Measurements from ENCODE around the gene PRR14.
"Not testable (repeated sequence)": the region's sequence is repeated elsewhere in the genome, so short reads cannot be mapped to it uniquely, and the experiment has no call there.

The PRR14 gene

DNA sequence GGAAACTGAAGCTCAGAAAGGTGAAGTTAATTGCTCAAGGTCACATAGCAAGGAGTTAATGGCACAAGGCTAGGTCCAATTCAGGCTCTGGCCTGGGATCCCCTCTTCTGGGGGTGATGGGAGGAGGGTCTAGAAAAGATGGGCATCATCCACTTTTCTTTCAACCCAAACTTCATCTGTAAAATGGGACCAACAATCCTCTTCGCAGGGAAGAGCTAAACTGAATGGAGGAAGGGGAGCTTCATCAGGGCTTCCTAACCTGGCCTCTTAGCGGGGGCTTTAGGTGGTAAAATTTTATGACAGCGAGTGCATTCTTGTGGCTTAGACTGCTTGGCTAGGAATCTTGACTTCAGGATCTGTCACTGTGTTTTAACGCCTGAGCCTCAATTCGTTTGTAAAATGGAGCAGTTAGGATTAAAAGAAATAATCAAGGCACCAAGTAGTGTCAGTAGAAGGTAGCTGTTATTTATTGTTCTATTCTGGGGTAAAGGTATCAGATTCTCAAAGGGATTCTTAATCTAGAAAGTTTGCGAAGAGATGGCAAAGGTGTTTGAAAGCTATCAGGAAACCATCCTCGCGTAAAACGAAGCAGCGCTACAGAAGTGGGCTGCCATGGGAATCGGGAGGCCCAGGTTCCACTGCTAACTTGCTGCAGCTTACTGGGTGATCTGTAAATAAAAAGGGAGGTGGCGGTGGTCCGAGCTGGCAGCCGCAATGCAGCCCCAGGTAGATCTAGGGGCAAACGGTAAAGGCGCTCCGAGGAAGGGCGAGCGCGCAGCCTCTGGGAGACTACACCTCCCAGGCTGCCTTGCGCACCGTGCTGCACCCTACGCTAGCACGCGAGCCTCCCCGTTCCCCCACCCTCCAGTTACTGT, 46.7 kb downstream of the PRR14 start:
- no peak for DNase-seq (ENCODE audit: low read depth, low spot score)
- Histone ChIP-seq H3K36me3 (ENCODE audit: insufficient read depth, insufficient read length, low read length) (peaks cover 29% of the 10 kb centered on the region), H3K27me3 (ENCODE audit: insufficient read depth, insufficient read length) (peaks cover 50% of the 10 kb centered on the region), H3K9me3 (ENCODE audit: insufficient read depth, low read length) (no peaks in the 10 kb centered on the region), H3K4me1 (ENCODE audit: insufficient read depth, insufficient read length) (peaks cover 4% of the 10 kb centered on the region), H3K4me3 (ENCODE audit: insufficient read length, low read depth) (peak overlapping the region; percentile 95), H3K9ac (ENCODE audit: insufficient read length, low read depth) (peak overlapping the region; percentile 99)
- no peak for TF ChIP-seq ZNF274 (IDR thresholded peaks at IDR 0.05; ENCODE audit: low read depth, low read length)
- no peak for TF ChIP-seq YY1 (IDR thresholded peaks at IDR 0.05; ENCODE audit: insufficient read depth, insufficient read length)
- TF ChIP-seq SUZ12 (IDR thresholded peaks at IDR 0.05; ENCODE audit: extremely low read depth, insufficient read depth, insufficient read length) = no peak

DNA sequence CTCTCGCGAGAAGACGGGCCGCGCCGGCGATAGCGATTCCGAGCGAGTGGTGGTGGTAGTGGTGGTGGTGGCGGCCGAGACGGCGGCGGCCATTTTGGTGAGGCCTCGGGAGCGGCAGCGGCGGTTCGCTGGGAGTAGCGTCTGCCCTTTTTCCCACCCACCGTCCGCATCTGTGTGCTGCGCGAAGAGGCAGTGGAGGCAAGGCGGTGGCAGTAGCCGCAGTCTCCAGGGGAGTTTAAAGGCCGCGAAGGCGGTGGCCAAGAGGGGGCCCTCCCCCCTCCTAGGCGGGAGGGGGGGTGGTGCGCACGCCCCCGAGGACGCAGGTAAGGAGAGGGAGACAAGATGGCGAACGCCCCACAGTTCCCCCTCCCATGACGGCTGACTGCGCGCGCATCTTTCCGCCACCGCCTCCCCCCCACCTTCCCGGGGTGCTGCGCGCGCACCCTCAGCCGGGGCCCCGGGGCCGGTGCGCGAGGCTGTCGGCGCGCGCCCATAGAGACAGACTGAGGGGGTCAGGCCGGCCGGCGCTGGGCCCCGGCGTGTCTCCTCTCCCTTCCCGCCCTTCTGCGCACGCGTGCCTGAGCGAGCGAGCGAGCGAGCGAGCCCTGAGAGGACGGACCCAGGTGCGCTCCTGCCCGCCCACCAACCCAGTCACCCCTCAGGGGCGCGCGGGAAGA, 47.5 kb downstream of the PRR14 start:
- DNase-seq (ENCODE audit: low read depth, low spot score) = peak; percentile 93
- no peaks in the 10 kb centered on the region for H3K9me3 ChIP-seq (ENCODE audit: insufficient read depth, low read length)
- peak overlapping the region; percentile 99 for H3K9ac ChIP-seq (ENCODE audit: insufficient read length, low read depth)
- peak overlapping the region; percentile 95 for H3K4me3 ChIP-seq (ENCODE audit: insufficient read length, low read depth)
- H3K4me1 ChIP-seq (ENCODE audit: insufficient read depth, insufficient read length) = peaks cover 4% of the 10 kb centered on the region
- H3K27me3 ChIP-seq (ENCODE audit: insufficient read depth, insufficient read length) = peaks cover 42% of the 10 kb centered on the region
- peaks cover 36% of the 10 kb centered on the region for H3K36me3 ChIP-seq (ENCODE audit: insufficient read depth, insufficient read length, low read length)
- no peak for TF ChIP-seq ZNF274 (IDR thresholded peaks at IDR 0.05; ENCODE audit: low read depth, low read length)
- no peak for TF ChIP-seq SUZ12 (IDR thresholded peaks at IDR 0.05; ENCODE audit: extremely low read depth, insufficient read depth, insufficient read length)
- TF ChIP-seq YY1 (IDR thresholded peaks at IDR 0.05; ENCODE audit: insufficient read depth, insufficient read length) = peak; percentile 86

DNA sequence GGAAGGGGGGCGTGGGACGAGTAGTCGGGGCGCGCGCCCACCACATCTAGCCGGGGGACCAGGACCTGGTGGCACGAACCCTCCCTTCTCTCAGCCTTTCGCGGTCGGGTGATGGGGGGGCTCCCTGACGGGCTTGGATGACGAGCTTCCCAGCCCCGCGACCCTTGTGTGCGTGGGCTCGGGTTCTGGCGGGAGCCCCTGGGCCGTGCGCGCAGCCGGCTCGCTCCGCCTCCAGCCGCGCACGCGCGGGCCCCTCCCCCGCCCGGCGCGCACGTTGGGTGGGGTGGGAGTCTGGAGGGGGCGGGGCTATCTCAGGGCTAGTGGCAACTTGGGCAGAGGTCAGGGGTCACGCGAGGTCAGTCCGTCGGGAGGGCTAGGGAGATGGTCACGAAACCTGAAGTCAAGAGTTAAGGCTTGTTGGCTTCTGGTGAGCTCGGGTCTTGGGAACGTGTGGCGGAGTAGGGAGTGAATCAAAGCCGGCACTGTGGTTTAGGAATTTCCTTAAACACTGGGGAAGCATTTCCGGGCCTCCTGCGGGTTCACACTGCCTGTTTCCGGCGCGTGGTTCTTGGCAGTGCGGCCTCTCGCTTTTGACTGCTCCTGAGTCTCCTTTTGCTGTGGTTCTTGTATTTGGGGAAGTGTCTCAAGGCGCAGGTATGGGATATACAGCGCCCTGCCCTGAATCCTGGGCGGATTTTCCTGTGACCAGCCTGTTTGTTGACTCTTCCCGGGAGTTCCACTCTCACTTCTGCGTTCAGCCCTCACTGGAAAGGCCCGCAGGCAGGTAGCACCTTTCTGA, 48.3 kb downstream of the PRR14 start, which contains the start of gene SRCAP:
TSS of gene SRCAP (plus strand) at position 356 of the 799 bp plus-strand sequence. CDS start 1,654 bp downstream, outside the sequence.
- Histone ChIP-seq H3K4me3 (ENCODE audit: insufficient read length, low read depth) (peak within 1 kb of the TSS; percentile 95), H3K9me3 (ENCODE audit: insufficient read depth, low read length) (no peaks in the 10 kb centered on the region), H3K4me1 (ENCODE audit: insufficient read depth, insufficient read length) (peaks cover 4% of the 10 kb centered on the region), H3K9ac (ENCODE audit: insufficient read length, low read depth) (peak within 1 kb of the TSS; percentile 99), H3K36me3 (ENCODE audit: insufficient read depth, insufficient read length, low read length) (peaks cover 41% of the 10 kb centered on the region), H3K27me3 (ENCODE audit: insufficient read depth, insufficient read length) (peaks cover 35% of the 10 kb centered on the region)
- DNase-seq (ENCODE audit: low read depth, low spot score) = peak; percentile 64
- TF ChIP-seq SUZ12 (IDR thresholded peaks at IDR 0.05; ENCODE audit: extremely low read depth, insufficient read depth, insufficient read length) (no peak), ZNF274 (IDR thresholded peaks at IDR 0.05; ENCODE audit: low read depth, low read length) (no peak), YY1 (IDR thresholded peaks at IDR 0.05; ENCODE audit: insufficient read depth, insufficient read length) (no peak)

DNA sequence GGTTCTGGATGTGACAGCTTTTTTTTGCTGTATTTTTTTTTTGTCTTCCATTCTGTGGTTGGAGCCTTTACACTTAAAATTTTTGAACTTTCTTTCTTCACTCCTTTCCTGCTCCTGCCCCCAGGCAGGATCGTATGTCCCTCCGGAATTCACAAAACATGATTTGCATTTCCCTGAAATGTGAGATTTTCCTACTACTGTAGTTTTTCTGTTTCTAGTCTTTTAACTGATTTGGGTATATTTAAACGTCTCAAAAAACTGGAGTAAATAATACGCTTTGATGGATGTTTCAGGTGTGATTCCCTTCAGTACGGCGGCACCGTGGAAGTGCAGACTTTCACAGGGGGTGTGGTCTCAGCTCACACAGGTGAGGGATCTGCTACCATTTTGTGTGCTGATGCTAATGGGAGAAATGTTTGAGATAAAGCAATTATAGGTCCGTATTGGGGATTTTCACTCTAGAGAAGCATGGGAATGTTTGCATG, 48.9 kb downstream of the PRR14 start:
- Histone ChIP-seq H3K9ac (ENCODE audit: insufficient read length, low read depth) (peak overlapping the region; percentile 99), H3K4me1 (ENCODE audit: insufficient read depth, insufficient read length) (peaks cover 4% of the 10 kb centered on the region), H3K4me3 (ENCODE audit: insufficient read length, low read depth) (peak overlapping the region; percentile 95), H3K27me3 (ENCODE audit: insufficient read depth, insufficient read length) (peaks cover 30% of the 10 kb centered on the region), H3K9me3 (ENCODE audit: insufficient read depth, low read length) (no peaks in the 10 kb centered on the region), H3K36me3 (ENCODE audit: insufficient read depth, insufficient read length, low read length) (peaks cover 47% of the 10 kb centered on the region)
- no peak for DNase-seq (ENCODE audit: low read depth, low spot score)
- TF ChIP-seq ZNF274 (IDR thresholded peaks at IDR 0.05; ENCODE audit: low read depth, low read length) (no peak), SUZ12 (IDR thresholded peaks at IDR 0.05; ENCODE audit: extremely low read depth, insufficient read depth, insufficient read length) (no peak), YY1 (IDR thresholded peaks at IDR 0.05; ENCODE audit: insufficient read depth, insufficient read length) (no peak)

DNA sequence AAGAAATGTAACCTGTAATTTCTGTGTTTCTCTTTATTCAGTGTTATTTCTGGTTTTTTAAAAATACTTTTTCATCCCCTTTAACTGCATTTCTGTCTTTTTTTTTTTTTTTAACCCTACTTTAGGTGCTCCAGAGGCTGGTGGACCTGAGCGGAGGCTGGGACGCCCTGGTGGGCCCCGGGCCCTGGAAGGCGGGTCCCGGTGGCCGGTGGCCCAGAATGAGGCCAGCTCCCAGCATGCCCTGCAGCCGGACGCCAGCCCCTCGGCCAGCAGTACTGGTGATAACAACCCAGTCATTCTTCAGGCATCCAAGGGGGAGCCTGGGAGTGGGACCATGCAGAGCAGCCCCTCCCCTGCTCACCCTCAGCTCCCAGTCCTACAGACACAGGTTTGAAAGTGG, 49.7 kb downstream of the PRR14 start:
- peak overlapping the region; percentile 11 for H3K9ac ChIP-seq (ENCODE audit: insufficient read length, low read depth)
- H3K4me1 ChIP-seq (ENCODE audit: insufficient read depth, insufficient read length) = peaks cover 4% of the 10 kb centered on the region
- no peaks in the 10 kb centered on the region for H3K9me3 ChIP-seq (ENCODE audit: insufficient read depth, low read length)
- peaks cover 22% of the 10 kb centered on the region for H3K27me3 ChIP-seq (ENCODE audit: insufficient read depth, insufficient read length)
- TF ChIP-seq SUZ12 (IDR thresholded peaks at IDR 0.05; ENCODE audit: extremely low read depth, insufficient read depth, insufficient read length) (no peak), ZNF274 (IDR thresholded peaks at IDR 0.05; ENCODE audit: low read depth, low read length) (no peak), YY1 (IDR thresholded peaks at IDR 0.05; ENCODE audit: insufficient read depth, insufficient read length) (no peak)
- no peak for DNase-seq (ENCODE audit: low read depth, low spot score)
- peaks cover 54% of the 10 kb centered on the region for H3K36me3 ChIP-seq (ENCODE audit: insufficient read depth, insufficient read length, low read length)
- no peak overlapping the region for H3K4me3 ChIP-seq (ENCODE audit: insufficient read length, low read depth)

DNA sequence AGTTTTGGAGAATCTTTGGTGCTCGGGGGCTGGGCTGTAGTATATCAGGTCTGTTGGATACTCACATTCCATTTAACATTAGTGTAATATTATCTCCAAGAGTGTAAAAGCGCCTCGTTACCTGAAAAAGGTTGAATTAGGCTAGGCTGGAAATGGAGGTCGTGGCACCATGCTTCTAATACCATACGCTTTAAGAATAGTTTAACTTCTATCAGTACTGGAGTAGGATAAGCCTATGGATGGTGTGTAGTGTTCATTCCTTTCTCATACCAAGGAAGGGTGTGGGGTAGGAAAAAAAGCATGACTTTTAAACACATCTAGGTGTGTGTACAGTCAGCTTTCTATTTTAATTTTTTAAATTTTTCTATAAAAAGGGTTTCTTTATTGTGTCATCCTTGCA, 50.2 kb downstream of the PRR14 start:
- Histone ChIP-seq H3K9me3 (ENCODE audit: insufficient read depth, low read length) (no peaks in the 10 kb centered on the region), H3K36me3 (ENCODE audit: insufficient read depth, insufficient read length, low read length) (peaks cover 59% of the 10 kb centered on the region), H3K27me3 (ENCODE audit: insufficient read depth, insufficient read length) (peaks cover 18% of the 10 kb centered on the region), H3K4me3 (ENCODE audit: insufficient read length, low read depth) (no peak overlapping the region), H3K4me1 (ENCODE audit: insufficient read depth, insufficient read length) (peaks cover 4% of the 10 kb centered on the region), H3K9ac (ENCODE audit: insufficient read length, low read depth) (no peak overlapping the region)
- TF ChIP-seq YY1 (IDR thresholded peaks at IDR 0.05; ENCODE audit: insufficient read depth, insufficient read length) (no peak), SUZ12 (IDR thresholded peaks at IDR 0.05; ENCODE audit: extremely low read depth, insufficient read depth, insufficient read length) (no peak), ZNF274 (IDR thresholded peaks at IDR 0.05; ENCODE audit: low read depth, low read length) (no peak)
- DNase-seq (ENCODE audit: low read depth, low spot score) = no peak

DNA sequence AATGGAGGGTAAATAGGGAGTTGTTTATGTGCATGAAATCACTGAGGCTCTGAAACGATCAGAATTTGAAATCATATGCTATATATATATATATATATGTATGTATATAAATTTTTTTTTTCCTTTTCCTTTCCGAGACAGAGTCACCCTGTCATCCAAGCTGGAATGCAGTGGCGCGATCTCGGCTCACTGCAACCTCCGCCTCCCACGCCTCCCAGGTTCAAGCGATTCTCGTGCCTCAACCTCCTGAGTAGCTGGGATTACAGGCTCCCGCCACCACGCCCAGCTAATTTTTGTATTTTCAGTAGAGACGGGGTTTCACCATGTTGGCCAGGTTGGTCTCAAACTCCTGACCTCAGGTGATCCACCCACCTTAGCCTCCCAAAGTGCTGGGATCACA, 52.3 kb downstream of the PRR14 start:
- H3K4me1 ChIP-seq (ENCODE audit: insufficient read depth, insufficient read length) = not testable (repeated sequence)
- peaks cover 80% of the 10 kb centered on the region for H3K36me3 ChIP-seq (ENCODE audit: insufficient read depth, insufficient read length, low read length)

More for the DNA sequence above, 52.3 kb downstream of the PRR14 start:
- H3K9ac ChIP-seq (ENCODE audit: insufficient read length, low read depth); H3K9me3 ChIP-seq (ENCODE audit: insufficient read depth, low read length); H3K4me3 ChIP-seq (ENCODE audit: insufficient read length, low read depth); DNase-seq (ENCODE audit: low read depth, low spot score); H3K27me3 ChIP-seq (ENCODE audit: insufficient read depth, insufficient read length): not testable (repeated sequence)
